T-helper 2 cell treated with Interferon-gamma antibody and Interleukin-4, amounts not matched to agents 100 ng/mL and 5 ng/mL, for 36 hours (primary cell): ENCODE results near the gene DSCAM. TPM values are rescaled to one million over a fixed set of nuclear protein-coding genes. Genes with fewer than 3 reads are reported as not detected.

ENCODE experiments used
- intact Hi-C: fragments of 100-400 bp; cut with micrococcal nuclease; formaldehyde crosslinking; loops from one replicate; pipeline ENCODE4 v1.15.1; 2023
- total RNA-seq: library from RNA; stranded (reverse); gene quantifications from 2 replicates; pipeline ENCODE4 v1.2.3, GENCODE V29; 2022

DSCAM gene
- total RNA-seq, 1 donor from 2014 or later: not detected

DNA sequence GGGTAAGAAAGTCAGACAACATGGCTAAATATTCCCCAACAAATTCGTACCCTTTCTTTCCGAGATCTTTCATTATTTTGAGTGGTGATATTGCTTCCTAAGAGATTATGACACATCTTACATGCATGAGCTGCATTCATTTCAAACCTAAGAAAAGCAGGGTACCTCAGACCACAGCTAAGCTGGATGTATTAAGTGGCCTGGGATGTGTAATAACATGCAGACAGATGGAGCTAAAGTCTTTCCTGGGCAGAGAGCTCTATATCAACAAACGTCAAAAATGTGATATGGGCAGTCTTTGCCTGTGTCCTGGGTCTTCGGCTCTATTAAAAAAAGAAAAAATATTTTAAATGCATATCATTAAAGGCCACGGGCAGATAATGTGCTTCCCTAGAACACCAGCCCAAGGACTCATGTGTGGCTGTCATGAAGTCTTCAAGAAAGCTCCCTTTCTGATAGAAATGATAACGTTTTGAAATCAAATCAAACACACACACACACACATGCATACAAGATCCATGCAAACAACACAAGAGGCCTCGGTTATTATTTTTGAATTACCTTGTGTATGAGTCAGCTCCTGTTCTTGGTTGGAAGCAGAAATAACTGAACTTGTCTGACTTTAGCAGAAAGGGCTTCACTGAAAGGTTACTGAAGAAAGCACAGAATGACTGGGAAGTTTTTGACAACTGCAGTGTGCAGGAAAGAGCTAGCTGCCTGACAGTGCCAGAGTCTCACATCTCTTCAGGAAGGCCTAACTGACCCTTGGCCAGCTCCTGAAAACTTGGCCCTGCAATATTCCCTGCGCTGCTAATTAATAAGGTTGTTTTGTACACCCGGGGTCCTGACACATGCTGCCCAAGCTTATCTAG is 231.2 kb downstream of the DSCAM start:
- intact Hi-C loops: no loop called here

DNA sequence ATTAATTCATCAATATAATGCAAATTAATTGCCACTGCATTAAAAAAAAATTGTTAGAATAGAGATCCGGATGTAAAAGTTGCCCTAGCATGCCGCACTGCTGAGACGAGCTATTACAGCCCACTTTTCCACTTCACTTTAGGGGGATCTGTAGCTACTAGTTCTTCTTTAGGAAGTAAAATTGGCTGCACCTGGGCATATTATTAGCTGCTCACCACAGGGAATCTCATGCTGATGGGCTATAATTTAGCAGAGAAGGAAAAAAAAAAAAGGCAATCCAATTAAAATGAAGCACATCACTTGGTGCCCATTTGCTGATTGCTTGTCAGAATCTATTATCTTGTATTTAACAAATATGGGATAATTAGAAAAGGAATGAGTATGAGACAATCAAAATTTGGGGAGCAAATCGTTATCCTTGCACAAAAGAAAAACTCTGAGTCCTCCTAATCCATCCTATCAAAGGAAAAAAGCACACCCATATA is 233.4 kb downstream of the DSCAM start:
- intact Hi-C loops: no loop called here

GRCh38 chr21:40610345-40610744 is 236.6 kb downstream of the DSCAM start:
- intact Hi-C loops: no loop called here

DNA sequence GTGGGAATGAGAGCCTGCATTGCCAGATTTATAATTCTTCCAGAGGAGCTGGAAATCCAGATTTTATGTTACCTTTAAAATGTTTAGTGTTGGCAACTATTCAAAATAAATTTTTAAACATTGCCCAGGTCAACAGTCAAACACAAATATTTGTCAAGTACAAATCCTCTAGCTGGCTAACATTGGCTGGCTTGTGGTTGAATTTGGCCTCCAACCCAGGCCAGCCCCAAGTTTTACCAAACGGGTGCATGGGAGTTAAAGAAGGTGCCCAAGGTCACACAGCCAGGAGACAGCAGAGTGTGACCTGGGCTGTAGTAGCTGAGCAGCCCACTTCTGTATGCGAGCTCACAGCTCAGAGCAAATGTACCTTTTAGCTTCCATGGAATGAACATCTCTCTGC is 240.6 kb downstream of the DSCAM start:
- intact Hi-C loops: no loop called here

DNA sequence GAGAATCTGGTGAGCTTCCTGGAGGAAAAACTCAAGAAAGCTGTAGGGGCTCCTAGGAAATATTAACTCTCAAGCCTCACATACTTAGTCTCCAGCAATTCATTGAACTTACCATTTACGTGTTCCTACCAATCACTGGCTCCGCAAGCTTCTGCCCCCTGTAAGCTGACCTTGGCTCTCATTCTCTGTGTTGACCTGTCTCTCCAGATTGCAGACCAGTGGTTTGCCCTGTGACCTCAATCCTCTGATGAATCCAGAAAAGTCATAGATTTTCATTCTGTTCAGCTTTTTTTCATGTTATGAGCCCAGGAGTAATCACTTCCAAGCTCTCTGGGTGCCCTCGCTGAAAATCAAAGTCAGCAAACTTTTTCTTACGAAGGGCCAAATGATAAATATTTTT is 241.9 kb downstream of the DSCAM start:
- intact Hi-C loops: no loop called here

GRCh38 chr21:40603774-40604173 is 243.2 kb downstream of the DSCAM start:
- intact Hi-C loops: no loop called here

- intact Hi-C loops: no loop called here
Measured at GRCh38 chr21:40602080-40602479, 244.9 kb downstream of the DSCAM start.

- intact Hi-C loops: no loop called here
Measured at GRCh38 chr21:40595806-40596205, 251.2 kb downstream of the DSCAM start.

- intact Hi-C loops: no loop called here
Measured at GRCh38 chr21:40587736-40588346, 259.1 kb downstream of the DSCAM start.

DNA sequence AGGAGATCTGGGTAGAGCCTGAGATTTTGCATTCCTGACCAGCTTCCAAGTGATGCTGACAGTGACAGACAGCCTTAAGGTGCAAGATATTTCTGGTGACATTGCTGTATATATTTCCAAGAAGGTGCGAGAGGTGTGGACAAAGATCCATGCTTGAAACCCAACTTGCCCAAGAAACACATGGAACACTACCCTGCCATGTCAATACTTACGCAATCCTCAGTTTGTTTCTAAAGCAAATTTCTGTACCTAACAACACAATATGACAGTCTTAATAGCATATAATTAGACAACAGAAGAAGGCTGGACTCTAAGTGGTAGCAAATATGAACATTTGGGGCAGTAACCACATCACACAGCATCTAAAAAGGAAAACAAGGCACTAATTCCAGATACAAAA is 260.4 kb downstream of the DSCAM start:
- intact Hi-C loops: no loop called here

DNA sequence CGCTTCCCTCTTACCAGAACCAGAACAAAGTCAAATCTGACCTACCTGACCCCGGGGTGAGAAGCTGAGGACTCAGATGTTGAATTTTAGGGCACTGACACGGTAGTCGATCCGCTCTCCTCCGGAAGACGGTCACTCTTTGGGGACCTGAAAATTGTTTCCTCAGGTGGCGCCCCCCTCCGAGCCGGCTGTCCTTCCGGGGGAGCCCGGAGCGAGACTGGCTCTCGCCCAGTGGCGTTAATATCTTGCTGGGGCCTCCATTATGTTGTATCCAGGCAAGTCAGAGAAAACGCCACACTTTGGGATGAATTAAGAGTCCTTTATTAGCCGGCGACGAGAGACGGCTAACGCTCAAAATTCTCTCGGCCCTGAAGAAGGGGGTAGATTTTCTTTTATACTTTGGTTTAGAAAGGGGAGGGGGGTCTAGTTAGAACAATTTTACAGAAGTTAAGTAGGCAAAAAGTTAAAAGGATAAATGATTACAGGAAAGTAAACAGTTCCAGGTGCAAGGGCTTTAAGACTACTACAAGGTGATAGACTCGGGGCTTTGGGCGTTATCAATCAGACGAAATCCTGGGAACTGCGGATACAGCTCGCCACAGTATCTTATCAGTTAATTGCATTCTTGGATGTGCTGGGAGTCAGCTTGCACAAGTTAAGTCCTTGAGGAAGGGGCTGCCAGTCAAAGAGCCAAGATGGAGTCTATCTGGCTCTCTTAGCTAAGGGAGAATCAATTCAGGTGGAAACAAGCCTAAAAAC is 269.5 kb downstream of the DSCAM start:
- intact Hi-C loops: no loop called here

- intact Hi-C loops: no loop called here
Measured at GRCh38 chr21:40575976-40576375, 271.0 kb downstream of the DSCAM start.

- intact Hi-C loops: no loop called here
Measured at GRCh38 chr21:40569357-40569756, 277.6 kb downstream of the DSCAM start.

GRCh38 chr21:40568807-40569206 is 278.2 kb downstream of the DSCAM start:
- intact Hi-C loops: no loop called here

DNA sequence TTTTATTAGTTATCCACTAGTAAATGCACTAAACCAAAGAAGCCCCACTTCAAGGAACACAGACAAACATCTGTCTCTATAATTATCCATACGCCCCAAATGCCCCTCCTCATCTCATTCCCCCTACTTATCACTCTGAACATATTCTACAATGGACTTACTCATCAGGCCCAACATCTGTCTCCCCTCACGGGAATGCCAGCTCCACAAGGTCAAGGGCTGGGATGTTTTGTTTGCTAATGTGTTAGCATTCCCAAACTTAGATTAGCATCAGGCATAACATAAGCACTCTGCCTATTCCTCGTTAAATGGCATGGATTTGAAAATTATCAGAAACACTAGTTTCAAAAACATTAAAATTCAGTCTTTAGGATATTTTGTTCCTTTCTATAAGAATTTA is 279.5 kb downstream of the DSCAM start:
- intact Hi-C loops: no loop called here

DNA sequence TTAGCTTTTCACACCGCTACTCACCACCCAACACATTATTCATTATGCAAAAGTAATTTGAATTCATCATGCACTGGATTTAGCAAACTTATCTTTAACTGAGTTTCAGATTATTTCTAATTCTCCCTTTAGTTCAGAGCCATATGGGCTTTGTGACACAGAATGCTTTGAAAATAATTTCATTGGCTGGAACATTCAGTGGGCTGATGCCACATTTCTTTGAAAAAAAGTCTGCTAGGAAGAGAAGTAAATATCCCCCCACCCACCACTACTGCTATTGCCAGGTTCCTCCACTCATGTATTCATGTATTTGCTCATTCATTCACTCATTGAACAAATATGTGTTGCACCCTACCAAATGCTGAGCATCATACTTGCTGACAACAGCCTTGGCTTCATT is 280.5 kb downstream of the DSCAM start:
- intact Hi-C loops: no loop called here

DNA sequence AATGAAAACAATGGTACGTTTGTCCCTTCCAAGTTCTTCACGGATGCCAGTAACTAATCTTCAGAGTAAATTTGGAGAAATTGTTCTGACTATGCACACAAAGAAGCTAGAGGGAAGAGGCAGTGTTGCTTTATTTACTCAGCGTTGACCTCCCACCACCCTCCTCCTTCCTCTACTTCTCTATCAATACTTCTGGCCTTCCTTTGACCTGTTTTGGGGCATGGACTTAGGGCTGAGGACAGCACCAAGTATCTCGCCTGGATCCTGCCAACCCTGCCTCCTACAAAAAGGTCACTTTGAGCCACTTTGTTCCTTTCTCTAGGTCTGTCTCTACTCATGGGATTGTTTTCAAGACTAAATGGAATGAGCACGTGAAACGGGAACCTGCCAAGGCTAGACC is 282.6 kb downstream of the DSCAM start:
- intact Hi-C loops: no loop called here

DNA sequence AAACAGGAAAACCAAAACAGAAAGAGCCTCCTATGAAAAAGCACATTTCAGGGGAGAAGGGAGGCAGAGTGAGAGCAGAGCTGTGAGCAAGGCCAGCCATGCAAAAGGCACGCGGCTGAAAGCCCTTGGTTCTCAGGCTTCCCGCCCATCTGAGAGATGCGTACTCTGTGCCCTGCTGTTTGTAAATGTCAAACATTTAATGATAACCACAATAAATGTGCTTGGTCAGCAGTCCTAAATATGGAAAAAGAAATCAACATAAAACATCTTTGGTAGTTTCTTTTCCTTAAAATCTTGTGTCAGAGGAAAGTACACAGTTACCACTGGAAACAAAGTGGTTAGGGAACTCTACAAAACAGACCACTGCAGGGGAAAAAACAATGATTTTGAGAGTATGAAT is 283.1 kb downstream of the DSCAM start:
- intact Hi-C loops: no loop called here

DNA sequence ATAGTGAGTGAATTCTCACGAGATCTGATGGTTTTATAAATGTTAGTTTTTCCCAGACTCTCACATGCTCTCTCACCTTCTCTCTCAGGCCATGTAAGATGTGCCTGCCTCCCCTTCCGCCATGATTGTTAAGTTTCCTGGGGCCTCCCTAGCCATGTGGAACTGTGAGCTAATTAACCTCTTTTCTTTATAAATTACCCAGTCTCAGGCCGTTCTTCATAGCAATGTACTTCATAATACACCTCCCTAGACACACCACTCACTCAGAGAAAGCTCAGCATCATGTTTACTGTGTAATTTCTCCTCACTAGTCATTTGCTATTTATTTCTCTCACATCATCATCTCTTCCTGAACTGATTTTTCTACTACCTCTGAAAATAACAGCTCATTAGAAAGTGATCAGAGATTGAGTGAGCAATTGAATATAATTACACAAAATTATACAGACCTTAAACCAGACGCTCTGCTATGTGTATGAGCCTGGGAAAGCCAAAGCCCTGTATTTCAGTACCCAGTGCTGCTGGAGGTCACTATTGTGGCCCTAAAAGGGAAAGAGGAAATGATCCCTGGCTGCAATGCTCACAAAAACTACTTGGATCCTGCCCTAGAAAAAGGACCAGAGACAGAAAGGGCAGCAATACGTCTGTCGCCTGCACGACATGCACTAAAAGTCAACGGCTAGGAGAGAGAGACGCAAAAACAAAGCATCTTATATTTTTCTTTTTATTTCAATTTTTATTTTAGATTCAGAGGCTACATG is 284.5 kb downstream of the DSCAM start:
- intact Hi-C loops: no loop called here

GRCh38 chr21:40556442-40556968 is 290.5 kb downstream of the DSCAM start:
- intact Hi-C loops: no loop called here

DNA sequence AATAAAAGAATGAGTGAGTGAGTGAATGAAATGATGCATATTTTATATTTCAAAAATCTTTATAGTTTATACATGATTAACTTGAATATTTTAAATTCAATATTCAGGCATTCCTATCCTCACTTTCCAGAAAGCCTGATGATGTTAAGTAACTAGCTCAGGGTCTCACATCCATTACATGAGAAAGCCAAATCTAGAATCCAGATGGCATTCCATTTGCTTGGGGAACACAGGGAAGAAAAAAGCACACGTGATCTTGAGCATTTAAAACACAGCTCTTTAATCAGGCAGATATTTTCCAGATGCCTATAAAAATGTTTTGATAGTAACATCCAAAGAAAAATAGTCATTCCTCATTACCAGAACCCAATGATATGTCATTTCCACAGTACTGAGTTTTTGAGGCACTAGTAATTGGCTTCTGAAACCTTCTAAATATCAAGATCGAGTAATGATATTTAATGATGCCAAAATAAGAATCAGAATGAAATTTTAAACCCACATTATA is 291.9 kb downstream of the DSCAM start:
- intact Hi-C loops: no loop called here
